Activated CD4-positive, alpha-beta T cell treated with anti-CD3 and anti-CD28 coated beads, Interleukin-2, Interleukin-6, amounts not matched to agents 100 ng/mL and 50 ng/mL, durations not matched to agents 16 hours and 8 hours (primary cell): ENCODE data around the gene MBLAC1.
A peak's percentile ranks its signal among the peaks of the same experiment; 100 is the strongest.

ENCODE experiments used
- DNase-seq: peaks from one replicate; pipeline ENCODE4 v3.0.0-alpha.2; 2020

Gene MBLAC1

DNA sequence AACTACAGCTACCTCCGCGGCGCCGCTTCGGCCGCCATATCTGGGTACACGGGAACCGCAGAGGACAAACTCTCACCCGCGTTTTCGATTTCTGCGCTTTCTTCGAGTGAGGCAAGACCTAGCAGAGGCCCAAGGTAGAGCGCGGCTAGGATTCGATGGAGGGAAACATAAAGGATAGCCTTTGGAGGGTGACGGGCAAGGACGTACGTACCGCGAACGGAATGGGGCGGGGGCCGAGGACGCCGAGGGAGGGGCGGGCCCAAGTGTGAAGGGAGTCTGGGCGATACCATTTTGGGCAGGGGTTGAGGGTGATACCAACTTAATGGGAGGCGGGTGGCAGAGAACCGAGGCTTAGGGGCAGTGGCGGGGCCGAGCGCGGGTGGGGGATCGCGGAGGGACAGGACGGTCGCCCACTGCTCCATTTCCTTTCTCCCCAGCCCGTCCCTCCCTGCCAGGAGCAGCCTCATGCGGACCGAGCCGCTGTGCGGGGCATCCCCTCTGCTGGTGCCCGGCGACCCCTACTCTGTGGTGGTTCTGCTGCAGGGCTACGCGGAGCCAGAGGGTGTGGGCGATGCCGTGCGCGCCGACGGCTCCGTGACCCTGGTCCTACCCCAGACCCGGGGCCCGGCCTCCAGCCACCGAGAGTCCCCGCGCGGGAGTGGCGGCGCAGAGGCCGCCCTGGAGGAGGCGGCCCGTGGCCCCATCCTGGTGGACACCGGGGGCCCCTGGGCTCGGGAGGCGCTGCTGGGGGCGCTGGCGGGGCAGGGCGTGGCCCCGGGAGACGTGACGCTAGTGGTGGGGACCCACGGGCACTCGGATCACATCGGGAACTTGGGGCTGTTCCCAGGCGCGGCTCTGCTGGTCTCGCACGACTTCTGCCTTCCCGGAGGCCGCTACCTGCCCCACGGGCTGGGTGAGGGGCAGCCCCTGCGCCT is at the start of gene MBLAC1:
Gene MBLAC1, plus strand, starts transcription at position 37 of the 935 bp plus-strand sequence. Its CDS starts 429 bp downstream, at position 466.
- DNase-seq: peak; percentile 94

DNA sequence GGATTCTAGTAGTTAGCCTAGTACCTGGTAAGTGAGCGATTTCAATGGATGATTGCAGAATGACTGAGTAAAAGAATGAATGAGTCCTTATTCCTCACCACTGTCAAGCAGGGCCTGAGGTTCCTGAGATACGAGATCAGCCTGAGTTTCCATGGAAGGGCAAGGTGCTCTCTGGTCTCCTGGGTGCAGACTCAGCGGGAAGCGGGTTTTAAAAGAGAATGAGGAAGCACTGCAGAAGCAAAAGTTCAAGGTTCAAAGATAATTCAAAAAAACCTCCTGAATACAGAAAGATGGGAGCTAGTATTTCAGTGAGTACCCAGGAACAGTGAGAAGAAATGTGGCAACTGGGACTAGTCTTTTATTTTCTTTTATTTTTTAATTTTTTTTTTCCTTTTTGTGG is 49.6 kb upstream of the MBLAC1 start:
- no peak for DNase-seq

DNA sequence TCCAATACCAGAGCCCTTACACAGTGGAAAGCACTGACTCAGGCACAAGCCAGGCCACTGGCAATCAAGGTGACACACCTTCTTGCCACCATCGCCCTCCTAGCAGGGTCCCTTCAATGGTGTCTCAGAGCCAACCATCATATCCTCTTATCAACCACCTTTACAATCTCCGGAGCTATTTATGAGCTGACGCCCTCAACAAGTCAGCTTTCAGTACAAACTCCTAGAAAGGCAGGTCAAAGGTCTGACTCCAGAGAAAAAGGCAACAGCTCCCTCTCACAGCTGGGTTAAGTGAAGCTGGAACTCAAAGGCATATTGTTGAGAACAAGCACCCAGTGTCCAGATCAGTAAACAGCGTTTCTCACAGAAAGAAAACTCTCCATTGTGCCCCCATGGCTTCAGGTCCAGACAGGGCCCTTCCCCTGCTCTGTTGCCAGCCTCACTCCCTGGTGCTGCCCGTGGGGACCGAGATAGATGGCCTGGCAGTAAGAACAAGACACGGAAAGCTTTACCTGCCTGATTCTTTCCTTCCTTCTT is 47.7 kb upstream of the MBLAC1 start:
- no peak for DNase-seq

DNA sequence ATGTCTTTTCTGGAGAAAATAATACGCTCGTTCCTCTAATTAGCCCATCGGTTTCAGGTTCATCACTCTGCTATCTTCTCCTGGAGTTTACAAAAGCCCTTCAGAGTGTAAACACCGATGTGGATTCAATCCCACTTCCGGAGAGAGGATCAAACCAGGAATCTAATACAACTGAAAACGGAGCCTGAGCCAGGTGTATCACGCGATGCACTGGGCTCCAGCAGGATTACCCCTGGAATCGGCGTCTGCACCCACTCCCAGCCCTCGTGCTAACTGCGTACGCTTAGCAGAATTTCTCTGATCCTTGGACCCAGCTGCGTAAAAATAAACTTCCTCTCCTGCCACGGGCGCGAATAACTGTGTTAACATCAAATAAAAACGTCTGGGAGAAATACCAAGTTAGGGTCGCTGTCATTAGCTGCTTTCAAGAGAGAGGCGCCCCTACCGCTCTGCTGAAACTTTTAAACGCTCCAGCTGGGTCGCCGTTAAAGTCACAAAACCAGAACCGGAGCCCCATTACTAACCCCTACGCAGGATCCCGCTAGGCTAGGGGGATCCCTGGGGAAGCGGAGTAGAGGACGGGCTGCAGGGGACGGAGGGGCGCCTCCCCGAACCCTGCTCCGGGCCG is 45.7 kb upstream of the MBLAC1 start:
- no peak for DNase-seq

- DNase-seq: peak; percentile 99
Observed at GRCh38 chr7:100081535-100082102, 45.1 kb upstream of the MBLAC1 start, which contains the start of gene ZNF3. Gene ZNF3 (minus strand): TSS chr7:100081723. CDS start chr7:100077357, 4,366 bp downstream.

- no peak for DNase-seq
Observed at GRCh38 chr7:100082978-100083377, 43.8 kb upstream of the MBLAC1 start.

DNA sequence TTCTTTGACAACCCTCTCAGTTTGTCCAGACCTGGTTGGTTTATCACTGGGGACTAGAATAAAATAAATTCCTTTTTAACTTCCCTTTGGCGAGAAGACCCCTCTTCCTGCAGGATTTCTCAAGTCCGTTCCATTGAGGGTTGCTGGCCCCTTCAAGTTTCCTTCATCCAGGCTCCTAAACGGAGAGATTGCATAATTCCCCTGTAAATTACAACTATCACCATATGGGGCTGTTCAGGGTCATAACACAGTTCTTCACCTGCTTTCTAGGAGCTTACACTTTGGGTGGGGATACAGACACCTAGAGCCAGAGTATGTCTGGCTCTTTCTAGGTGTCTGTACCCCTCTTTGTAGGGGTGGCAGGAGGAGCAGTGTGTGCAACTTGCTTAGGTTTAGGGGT is 41.3 kb upstream of the MBLAC1 start:
- DNase-seq: no peak

DNA sequence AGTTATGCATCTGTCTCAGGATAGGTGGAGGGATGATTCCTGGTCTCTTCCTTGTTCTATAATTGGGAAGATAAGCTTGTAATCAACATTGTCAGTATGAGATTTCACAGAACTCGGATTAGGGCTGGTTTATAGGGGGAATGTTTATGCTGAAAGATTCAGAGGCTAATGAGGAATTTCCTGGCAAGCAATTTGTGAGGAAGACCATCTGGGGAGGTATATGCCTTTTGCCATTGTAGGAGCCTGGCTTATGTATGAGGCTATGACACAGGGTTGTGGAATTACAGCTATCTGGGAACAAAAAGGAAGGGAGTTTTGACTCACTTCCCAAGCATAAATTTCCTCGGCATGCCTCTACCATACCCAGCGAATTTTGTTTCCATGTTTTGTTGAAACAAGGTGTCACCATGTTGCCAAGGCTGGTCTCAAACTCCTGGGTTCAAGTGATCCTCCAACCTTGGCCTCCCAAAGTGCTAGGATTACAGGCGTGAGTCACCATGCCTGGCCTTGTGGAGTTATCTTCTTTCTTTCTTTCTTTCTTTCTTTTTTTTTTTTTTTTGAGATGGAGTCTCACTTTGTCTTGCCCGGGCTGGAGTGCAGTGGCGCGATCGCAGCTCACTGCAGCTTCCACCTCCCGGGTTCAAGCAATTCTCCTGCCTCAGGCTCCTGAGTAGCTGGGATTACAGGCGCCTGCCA is 39.6 kb upstream of the MBLAC1 start:
- no peak for DNase-seq

DNA sequence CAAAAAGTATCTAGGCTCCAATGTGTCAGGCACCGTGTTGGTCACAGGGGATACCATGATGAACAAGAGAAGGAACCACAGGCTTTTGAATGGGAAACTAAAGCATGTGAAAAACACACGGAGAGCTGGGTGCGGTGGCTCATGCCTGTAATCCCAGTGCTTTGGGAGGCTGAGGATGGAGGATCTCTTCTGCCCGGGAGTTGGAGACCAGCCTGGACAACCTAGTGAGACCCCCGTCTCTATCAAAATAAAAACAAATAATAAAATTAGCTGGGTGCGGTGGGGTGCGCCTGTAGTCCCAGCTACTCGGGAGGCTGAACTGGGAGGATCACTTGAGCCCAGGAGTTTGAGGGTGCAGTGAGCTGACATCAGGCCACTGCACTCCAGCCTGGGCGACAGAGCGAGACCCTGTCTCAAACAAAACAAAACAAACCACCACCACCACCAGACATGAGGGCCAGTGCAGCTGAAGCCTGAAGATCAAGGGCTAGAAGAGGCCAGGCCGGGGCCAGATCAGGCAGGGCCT is 38.6 kb upstream of the MBLAC1 start:
- DNase-seq: no peak

DNA sequence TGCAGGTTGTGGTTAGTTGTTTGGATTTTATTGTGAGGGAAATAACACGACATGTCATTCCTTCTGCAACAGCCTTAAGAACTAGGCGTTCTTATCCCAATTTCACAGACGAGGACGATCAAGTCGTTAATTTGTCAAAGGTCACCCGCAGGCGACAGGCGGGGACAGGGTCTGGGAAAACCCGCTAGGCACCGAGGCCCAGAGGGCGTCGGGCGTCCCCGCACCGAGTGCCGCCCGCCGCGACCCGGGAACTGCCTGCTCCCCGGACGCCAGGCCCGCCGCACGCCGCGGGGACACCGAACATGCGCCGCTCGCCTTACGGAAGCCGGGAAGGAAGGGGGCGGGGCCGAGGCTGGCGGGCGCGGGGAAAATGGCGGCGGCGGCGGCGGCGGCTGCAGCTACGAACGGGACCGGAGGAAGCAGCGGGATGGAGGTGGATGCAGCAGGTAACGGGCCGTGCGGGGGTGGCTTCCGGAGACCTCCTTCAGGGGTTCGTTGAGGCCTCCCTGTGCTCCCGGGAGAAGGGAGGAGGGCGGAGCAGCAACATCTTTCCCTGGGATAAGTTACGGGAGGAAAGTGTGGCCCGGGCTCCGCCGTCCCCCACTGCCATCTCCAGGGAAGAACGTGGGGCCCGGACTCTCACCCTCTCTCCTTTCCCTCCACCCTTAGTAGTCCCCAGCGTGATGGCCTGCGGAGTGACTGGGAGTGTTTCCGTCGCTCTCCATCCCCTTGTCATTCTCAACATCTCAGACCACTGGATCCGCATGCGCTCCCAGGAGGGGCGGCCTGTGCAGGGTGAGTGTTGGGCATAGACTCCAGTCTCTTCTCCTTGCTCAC is 37.9 kb upstream of the MBLAC1 start, which contains the start of gene COPS6:
Gene COPS6, plus strand, starts transcription at position 349 of the 837 bp plus-strand sequence. Its CDS starts 22 bp downstream, at position 371.
- peak; percentile 89 for DNase-seq

DNA sequence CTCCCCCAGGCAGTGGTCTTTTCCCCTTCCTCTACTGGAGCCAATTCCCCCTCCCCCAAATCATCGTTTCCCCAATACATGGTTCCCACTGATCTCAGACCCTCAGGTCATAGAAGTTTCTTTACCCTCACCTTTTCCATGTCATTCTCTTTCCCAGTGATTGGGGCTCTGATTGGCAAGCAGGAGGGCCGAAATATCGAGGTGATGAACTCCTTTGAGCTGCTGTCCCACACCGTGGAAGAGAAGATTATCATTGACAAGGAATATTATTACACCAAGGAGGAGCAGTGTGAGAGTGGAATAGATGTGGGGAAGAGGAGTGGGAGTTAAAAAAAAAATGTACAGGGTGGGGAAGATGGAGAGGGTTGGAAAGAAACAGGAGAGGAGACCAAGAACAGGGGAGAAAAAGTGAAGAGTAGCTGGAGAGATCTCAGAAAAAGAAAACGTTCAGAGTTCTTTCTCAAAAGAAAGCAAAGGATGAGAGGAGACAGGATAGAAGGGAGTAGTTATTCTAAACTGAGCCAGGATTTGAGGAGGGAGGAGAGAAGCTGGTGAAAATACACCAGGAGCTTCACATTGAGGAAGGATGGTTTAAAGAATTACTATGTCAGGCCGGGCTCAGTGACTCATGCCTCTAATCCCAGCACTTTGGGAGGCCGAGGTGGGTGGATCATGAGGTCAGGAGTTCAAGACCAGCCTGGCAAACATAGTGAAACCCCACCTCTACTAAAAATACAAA is 37.1 kb upstream of the MBLAC1 start:
- DNase-seq: no peak

- no peak for DNase-seq
Observed at GRCh38 chr7:100090527-100091410, 36.0 kb upstream of the MBLAC1 start.

DNA sequence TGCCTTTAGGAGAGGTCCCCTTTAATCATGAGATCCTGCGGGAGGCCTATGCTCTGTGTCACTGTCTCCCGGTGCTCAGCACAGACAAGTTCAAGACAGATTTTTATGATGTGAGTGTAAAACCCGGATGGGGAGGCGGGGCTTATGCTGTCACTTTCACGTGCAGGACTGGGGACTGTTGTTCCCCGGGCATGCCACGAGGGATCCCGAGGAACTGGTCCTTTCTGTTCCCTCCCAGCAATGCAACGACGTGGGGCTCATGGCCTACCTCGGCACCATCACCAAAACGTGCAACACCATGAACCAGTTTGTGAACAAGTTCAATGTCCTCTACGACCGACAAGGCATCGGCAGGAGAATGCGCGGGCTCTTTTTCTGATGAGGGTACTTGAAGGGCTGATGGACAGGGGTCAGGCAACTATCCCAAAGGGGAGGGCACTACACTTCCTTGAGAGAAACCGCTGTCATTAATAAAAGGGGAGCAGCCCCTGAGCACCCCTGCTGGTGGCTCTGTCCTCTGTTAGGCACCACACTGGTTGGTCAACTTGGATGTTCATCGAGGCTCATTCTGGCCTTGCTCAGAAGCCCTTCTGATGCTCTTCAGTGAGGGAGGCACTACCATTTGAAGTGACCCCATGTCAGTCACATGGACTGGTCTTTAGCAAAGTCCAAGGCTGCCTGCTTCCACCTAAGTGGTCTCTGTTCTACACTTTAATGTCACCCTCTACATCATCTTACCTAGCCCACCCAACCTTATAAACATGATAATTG is 35.2 kb upstream of the MBLAC1 start:
- no peak for DNase-seq

DNA sequence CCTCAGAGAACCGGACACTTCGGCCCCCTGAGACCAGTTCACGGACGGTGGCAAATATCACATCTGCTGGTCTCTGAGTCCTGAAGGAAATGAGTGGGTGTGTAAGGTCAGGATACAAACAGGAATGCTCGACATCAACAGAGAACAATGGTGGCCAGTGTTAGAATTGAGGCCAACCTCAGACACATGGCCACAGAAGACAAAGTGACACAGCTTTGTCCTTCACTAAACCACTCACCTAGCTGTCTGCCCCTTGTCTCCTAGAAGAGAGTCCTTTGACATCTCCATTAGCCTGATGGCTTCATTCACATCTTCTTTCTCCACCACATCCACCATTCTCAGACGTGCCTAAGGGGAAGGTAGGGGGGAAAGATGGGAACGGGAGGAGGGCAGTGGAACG is 33.7 kb upstream of the MBLAC1 start:
- no peak for DNase-seq

DNA sequence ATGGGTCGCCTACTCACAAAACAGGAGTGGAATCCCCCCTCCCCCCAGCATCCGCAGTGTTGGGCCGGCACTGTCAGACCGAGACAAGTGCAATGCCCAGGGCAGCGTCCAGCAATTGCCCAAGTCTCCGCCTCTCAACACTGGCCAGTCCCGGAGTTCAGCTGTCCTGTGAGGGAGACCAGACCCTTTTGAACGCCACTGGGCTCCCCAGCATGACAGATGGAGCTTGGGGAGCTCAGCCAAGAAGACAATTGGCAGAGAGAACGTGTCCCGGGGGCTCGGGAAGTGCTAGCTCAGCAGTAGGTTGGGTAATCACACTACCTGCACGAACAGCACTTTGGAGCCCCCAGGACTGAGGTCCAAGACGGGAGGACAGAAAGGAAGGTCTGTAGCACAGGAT is 33.3 kb upstream of the MBLAC1 start:
- no peak for DNase-seq

DNA sequence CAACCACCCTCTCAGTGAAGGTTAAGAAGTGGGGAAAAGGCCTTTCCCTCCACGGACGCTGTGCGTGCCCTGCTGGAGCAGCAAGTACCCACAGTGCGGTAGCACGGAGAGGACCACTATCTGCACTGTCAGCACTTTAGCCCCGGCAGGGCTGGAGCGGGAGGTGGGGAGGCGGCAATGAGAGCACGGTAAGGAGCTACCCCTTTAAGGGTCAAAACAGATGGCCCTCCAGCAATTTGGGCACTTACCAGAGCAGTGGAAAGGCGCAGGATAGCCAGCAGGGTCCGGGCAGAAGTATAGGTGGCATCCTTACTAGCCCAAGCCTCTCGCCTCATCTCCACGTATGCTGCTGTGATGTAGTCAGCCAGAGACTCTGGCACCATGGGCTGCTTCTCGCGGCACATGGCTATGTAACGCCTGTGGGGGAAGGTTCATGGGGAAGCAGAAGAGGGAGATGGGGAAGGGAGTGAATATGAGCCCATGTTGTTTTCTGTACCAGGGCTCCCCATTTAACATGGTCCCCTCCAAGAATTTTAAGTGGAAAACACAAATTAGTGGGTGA is 32.8 kb upstream of the MBLAC1 start:
- DNase-seq: no peak

- no peak for DNase-seq
Observed at GRCh38 chr7:100095289-100095688, 31.5 kb upstream of the MBLAC1 start.

DNA sequence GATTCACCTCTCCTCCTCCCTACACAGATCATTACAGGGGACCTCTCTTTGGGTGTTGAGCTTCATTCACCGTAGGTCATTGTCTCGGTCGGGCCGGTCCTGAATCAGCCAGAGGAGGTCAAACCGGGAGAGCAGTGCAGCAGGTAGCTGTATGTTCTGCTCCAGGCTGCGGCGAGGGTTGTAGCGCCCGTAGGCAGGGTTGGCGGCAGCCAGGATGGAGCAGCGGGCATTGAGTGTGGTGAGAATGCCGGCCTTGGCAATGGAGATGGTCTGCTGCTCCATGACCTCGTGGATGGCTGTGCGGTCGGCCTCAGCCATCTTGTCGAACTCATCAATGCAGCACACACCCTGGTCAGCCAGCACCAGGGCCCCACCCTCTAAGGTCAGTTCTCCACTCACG is 31.1 kb upstream of the MBLAC1 start:
- DNase-seq: no peak

DNA sequence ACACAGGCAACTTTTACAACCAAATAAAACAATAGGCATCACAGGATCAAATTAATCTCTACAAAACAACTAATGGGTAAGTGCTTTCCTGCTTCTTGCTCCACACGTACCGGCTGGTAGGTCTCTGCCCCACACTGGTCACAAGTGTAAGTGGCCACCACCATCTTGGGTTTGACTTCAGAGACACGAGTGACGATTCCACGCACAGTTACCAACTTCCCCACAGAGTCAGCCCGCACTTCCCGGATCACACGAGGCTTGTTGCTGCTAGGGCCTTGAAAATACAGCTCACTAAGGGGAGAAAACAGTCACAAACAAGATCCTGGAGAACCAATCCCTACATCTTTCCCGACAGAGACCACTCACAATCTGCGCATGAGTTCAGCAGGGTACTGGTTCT is 27.9 kb upstream of the MBLAC1 start:
- DNase-seq: no peak
